GM19468 (cell line): Measurements from ENCODE around the gene TMEM273.
A peak's percentile ranks its signal among the peaks of the same experiment; 100 is the strongest.

Experiments
- ATAC-seq: cut with Tn5 transposase; IDR thresholded peaks from one replicate; pipeline ENCODE4 v1.9.1; 2021; ENCODE audit warnings: mild to moderate bottlenecking, moderate library complexity, moderate number of reproducible peaks; ENCODE audit not compliant: unreplicated experiment; ENCODE audit errors: extremely low read depth

The TMEM273 gene

DNA sequence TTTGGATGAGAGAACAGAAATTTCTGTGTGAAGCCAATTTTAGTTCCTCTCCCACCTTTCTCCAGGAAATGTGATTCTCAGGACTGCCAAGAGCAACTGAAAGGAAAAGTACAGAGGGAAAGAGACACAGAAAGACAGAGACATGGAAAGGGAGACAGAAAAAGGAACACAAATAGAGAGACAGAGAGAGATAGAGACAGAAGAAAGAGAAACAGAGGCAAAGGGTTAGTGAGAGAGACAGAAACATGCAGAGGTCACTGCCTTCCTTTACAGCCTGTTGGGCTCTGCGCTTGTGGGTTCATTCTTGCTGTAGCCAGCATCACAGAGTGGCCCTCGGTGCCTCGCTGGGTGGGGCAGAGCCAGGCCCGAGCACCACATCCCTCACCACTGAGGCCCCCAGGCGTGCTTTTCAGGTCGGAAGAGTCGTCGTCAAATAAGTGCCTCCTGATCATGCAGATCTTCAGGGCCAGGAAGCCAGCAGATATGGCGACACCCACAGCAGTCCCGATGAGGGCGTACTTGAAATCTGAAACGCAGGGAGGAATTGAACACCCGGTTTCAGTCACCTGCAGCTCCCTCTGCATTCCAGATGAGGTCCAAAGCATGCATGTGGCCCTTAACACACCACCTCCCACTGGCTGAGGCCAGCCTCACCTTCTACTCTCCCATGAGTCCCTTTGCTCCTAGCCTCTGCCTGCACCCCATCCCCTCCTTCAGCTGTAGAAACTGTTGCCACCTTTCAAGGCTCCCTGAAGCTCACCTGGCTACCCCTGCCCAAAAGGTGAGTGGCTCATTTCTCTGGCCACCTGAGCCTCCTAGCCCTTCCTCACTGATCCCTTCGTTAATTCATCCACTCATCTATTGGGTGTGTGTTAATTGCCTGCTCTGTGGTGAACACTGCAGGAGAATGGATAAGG lies 21.4 kb downstream of the TMEM273 start:
- no peak for ATAC-seq

DNA sequence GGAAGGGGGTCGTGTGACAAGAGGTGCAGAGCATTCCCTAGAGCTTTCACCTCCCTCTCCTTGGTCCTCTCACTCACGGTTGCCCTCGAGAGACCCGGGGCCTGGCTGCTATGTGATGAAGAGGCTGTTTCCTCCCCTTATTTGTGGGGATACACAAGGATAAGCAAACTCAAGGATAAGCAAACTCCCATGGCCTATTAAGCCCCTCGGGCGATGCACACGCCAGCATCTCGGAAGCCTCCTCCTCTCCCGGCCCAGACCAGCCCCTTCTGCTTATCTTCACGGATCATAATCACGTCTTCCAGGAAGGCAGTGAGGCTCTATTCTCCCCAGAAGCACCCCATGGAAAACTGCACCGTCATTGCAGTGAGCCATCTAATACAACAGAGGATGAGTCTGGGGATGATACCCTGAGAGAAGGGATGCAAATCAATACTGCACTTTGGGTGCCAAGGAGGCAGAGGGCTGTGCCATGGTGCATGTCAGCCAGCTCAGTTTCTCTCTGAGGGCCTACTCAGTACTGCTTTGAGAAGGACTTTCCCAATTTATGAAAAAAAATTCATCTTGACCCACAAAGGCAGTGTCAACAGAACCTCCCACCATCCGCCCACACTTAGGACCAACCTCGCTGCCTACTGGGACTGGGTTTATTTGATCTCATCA lies 22.2 kb downstream of the TMEM273 start:
- ATAC-seq: no peak

DNA sequence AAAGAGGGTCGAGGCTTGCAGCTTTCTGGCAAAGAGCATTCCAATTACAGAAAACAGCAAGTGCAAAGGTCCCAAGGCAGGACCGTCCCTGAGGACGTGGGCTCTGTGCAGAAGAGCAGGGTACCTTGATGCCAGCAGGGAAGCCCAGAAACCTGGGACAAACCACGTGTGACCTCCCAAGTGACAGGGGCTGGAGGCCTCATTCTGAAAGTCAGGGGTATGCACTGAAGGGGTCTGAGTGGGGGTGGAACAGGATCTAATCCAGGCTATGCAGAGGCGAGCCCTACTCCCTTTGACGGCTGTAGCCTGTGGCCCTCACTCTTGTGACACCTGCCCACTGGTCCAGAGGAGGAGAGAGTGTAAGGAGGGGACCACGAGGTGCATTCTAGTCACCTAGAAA lies 22.9 kb downstream of the TMEM273 start:
- no peak for ATAC-seq

DNA sequence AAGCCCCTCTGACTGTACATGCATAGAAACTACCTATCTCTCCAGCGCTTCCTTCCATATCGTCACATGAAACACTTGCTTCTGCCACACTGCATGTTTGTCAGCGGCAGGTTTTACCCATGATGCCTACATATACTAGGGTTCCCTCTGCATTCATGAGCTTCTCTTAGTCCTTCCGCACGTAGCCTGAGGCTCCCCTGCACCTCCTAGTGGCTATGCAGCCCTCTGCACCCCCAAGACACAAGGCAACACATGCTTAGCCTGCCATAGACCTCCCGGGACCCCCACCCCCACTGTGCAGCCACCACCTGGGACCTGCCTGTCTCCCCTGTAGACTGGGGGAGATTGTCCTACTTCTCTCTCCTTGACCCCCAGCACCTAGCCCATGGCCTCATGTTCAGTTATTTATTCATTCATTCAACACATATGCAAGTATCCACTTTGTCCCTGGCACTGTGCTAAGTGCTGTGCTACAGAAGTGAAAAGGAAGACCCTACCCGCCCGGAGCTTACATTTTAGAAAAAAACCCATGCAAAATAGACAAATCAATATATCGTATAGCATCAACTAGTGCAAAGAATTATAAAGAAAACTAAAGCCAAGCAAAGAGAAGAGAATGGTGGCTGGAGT lies 23.5 kb downstream of the TMEM273 start:
- peak; percentile 69 for ATAC-seq

DNA sequence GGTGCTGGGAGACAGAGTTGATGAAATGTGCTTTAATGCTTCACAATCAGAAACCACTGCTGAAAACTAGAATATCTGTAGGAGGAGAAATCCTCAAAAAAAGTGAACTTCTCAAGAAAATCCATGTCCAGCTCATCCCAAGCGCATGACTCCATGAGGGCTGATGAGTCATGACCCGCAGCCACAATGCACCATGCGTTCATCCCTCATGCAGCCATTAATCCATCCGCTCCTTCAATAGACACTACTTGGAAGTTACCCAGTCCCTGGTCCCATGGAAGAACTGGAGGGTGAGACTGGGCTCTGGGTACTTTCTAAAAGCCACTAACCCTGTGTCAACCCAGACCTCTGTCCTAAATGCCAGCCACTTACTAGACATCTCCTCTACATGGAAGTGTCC lies 24.4 kb downstream of the TMEM273 start:
- ATAC-seq: no peak

DNA sequence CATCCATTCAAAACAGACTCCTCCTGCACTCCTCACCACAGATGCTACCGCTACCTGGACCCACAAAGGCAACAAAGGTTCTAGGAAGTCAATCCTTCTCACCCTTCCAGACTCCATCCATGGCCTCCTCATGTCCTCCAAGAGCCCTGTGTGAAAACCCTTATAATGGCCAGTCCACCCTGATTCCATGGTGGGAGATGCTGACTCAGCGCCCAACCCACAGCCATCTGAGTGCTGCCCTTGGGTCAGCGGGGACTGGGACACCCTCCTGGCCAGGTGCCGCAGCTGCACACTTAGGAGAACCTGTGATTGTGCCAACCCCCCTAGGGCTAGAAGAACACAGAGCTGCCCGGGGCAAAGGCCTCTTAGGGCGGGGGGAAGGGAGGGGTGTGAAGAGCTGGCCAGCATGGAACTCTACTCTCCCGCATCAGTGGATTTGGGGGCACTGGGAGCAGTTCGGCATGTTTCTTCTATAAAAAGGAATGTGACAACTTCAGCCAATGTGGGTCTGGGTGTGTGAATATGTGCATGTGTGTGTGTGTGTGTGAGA lies 25.4 kb downstream of the TMEM273 start:
- no peak for ATAC-seq

DNA sequence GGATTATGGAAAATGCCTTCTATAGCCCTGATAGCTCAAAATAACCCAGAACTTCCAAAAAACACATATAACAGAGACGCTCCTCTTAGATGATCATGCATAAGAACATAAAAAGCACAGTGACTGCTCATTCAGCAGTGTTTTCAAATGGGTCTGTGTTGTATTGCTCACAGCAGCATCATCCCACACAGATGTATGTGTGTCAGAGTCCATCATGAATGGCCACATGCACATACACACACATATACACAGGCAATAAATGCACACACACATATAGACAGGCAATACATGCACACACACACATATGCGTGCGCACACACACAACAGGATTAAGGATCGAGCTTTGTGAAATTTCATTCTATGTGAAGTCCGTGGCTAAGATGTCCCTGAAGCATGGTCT lies 26.1 kb downstream of the TMEM273 start:
- no peak for ATAC-seq

DNA sequence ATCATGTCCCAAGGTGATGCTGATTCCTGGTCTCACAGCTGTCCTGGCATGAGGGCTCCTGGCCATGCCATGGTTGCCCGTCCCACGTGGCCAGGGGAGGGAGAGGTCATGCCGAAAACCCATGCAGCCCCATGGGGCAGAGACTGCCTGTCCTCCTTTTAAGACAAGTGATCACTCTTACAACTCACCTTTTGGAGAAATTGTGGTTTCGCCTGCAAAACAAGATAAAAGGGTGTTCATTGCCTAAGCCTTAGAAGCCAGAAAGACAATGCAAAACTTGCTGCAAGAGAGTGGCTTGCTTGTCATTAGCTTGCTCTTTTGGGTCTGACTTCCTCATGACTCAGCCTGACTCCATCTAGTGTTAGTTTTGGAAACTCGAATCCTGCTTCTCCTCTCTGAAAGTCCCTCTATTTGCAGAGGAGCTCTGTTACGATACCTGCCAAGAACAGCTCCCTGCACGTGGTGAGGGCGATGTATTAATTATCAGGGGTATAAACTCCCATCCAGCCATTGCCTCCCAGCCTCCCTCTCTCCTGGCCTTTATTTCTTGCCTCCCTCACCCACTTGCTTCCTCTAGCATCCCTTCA lies 26.7 kb downstream of the TMEM273 start:
- ATAC-seq: no peak

DNA sequence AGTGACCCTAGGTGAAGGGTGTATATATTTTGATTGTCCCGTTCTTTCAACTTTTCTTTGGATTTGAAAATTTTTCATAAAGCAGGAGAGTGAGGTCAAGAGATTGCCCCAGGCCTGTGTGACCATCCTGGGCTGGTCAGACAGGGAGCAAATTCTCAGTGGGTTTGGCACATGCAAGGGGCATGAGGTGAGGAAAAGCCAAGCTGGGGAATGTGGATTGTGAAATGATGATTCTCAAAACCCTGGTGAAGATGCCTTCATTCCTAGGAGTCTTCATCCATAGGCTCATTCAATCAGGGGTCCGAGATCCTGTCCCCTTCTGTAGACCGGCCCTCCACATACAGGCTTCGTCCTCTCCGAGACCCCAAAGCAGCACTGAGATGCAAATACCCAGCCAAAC lies 27.4 kb downstream of the TMEM273 start:
- ATAC-seq: no peak

DNA sequence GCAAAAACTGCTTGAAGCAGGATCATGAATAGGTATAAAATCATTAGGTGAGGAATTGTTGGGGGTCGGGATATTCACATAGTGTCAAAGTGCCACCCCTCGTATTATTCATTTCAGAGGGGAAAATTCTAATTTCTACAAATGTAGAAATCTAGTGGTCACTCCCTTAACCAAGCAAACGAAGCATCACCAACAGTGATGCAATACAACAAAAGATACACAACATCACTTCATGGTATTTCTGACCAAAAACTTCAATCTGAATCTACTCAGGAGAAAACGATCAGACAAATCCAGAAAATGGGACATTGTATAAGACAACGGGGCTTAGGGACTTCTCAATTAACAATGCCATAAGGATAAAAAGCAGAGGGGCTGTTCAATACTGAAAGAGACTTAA lies 28.1 kb downstream of the TMEM273 start:
- no peak for ATAC-seq

DNA sequence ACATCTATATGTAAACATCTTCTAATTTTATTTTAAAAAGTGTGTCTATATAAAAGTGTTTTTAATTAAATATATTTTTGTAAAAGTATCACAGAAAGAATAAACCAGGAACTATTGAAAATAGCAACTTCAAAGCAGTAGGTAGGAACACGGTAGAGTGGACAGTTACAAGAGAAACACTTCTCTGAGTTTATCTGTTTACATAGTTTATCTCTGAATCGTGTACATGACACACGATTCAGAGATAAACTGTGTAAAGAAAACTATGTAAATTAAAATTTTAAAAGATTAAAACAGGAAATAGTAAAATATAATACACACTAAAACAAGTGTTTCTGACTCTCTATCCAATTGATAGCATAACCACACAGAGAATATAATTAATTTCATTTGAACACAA lies 29.3 kb downstream of the TMEM273 start:
- no peak for ATAC-seq

DNA sequence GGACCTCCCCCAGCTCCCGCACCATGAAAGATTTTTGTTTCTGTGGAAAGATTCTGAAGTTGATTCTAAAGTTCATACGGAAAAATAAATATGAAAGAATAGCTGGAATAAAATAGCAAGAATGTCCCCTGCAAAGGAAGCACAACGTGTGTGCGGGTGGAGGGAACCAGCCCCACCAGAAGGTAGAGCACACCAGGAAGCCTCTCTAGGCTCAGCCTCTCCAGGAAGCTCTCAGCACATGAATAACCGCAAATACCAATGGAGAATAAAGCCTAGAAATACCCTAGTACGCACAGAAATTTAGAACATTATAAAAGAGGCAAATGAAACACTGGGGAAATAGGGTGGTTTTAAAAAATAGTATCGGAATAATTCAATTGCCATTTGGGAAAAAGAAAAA lies 29.8 kb downstream of the TMEM273 start:
- ATAC-seq: no peak

DNA sequence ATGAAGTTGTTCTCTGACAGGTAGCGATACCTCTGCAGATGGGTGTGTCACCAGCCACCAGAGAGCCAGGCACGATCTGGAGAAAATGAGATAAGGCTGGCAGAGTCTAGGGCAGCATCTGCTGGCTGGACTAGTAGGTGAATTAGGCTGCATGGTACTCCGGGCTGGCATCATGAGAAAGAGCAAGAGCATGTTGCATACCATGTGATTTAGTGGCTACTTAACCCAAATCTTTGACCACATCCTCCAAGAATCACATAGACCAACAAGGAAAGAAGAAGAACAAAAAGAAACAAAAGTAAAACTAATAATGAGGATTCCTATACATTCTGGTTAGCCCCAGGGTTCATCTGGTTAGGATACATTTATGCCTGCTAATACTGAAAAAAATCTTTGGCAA lies 31.0 kb downstream of the TMEM273 start:
- no peak for ATAC-seq

DNA sequence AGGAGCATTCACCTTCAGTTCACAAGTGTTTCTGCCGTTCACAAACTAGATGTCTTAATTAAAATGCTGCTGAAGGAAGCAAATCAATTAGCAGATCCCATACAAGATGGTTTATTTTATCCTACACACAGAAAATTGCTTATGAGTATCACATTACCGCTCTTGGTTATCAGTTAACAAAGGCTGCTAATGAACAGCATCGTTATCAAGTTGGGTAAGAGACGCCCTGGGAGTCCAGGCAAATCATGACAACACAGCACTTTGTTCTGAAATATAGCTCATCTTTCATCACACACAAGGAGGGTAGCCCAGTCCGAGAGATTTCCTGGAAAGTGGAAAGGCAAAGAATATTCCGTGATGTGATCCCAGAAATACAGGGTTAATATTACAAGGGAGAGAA lies 33.5 kb downstream of the TMEM273 start:
- ATAC-seq: no peak

DNA sequence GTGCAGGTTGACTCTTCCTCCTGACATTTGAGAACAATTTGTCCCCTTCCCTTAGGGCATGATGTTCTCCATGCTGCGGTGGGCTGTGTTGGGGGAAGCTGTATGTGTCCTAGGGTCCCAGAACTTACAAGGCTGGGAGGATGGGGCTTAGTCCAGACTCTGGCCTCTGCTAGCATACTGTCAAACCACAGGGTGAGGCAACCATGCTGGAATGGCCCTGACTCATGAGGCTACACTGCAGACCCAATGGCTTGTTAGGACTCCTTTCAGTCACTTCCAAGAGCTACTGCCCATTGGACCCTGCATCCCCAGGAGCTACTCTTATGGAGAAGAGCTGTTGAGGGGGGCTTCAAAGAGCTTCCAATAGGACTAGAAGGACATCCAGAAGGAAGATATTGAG lies 34.2 kb downstream of the TMEM273 start:
- ATAC-seq: no peak

DNA sequence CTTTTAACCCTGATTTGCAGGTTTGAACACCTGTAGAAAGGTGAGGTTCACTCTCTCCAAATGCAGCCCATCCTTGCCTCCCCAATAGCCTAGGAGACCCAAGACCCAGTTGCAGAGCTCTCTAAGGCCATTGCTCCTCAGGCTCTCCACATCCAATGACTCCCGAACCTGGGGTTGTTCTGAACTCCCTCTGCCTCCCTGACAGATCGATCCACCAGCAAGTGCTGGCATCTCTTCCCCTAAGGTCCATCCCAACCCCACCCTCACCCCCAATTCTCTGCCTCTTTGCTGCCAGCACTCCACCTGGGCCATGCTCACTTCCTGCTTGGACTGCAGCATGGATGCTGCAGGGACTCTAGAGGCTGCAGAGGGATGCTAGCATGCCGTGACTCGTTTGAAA lies 35.1 kb downstream of the TMEM273 start:
- no peak for ATAC-seq

DNA sequence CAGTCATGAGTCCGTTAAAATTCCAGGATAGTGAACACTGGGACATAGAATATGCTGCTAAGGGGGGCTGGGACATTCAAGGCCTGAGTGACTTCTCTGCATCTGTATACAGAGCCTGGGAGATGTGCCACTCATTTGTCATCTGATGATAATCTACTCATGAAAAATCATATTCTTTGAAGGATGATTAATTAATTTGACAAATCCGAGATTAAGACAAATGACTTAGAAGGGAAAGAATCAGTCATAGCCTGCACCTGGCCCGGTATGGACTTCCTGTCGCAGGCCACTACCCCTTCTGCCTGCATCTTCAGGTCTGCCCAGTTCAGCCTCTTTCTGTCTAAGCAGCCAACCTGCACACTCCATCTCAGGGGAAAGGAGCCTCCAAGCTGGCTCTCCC lies 35.5 kb downstream of the TMEM273 start:
- ATAC-seq: no peak

DNA sequence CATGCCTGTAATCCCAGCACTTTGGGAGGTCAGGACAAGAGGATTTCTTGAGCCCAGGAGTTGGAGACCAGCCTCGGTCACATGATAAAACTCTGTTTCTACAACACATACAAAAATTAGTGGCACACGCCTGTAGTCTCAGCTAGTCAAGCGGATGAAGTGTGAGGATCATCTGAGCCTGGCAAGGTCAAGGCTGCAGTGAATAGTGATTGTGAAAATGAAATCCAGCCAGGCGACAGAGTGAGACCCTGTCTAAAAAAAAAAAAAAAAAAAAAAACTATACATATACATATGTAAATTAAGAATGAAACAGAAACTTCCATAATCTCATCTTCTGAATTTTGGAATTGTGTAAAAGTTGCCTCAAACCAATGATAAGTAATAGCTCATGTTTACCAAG lies 36.2 kb downstream of the TMEM273 start:
- ATAC-seq: no peak

DNA sequence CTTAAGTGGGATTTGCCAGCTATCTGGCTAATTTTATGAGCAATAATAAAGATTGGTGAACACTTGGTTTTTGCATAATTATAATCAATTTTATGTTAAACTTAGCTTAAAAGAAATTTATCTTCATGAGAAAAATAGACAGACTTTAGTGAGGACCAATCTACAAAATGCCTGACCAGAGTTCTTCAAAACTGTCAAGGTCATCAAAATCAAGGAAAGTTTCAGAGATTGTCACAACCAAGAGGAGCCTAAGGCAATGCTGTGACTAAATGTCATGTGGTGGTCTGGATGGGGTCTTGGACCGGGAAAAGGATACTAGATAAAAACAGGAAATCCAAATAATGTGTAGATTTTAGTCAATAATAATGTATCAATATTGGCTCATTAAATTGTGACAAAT lies 36.7 kb downstream of the TMEM273 start:
- ATAC-seq: no peak

DNA sequence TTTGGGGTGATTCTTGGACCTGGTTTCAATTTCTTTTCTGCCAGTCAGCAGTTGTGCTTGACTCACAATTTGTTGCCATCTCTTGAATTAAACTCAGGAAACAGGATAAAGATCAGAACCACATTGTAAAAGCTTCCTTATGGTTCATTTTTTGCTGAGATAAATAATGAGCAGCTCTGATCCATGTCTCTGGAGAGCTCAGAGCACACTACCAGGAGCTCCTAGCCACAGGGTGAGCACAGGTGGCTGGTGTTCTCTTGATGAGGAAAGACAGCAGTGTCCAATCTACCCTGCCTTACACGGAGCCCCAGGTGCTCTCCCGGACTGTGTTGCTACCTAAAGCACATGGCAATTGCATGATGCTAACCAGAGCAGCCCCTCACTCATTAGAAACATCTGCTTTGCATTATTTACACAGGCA lies 37.2 kb downstream of the TMEM273 start:
- ATAC-seq: no peak

DNA sequence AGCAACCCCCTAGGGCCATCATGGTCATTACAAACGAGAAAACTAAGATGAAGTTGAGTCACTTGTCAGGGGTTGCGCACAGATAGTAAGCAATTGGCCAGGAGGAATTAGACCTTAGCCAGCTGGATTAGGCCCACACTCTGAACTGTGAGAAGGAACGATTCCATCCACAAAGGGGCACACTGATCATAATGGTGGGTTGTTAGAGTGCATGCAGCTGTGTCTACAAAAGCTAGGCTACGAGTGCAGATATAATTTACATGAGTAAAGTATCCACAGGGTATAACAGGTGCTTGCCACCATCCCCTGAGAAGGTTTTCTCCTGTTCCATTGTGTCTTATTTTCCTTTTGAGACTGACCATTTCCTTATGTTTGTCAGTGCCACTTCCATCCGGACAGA lies 37.8 kb downstream of the TMEM273 start:
- ATAC-seq: no peak
